Colonic mucosa (tissue), 4 donors: ENCODE data around the gene KRT71. TPM values are rescaled to one million over a fixed set of nuclear protein-coding genes. Genes with fewer than 3 reads are reported as not detected.

ENCODE experiments used
- DNase-seq: peaks from one replicate; pipeline ENCODE4 v3.0.0-alpha.2; 2020
- H3K27ac ChIP-seq: fragments of 200-600 bp; one replicate; pipeline ENCODE4 v1.8.0; 2021
- H3K27me3 ChIP-seq: fragments of 200-600 bp; one replicate; pipeline ENCODE4 v1.8.0; 2021
- H3K36me3 ChIP-seq: fragments of 200-600 bp; one replicate; pipeline ENCODE4 v1.8.0; 2021
- H3K4me1 ChIP-seq: fragments of 200-600 bp; one replicate; pipeline ENCODE4 v1.8.0; 2021; ENCODE audit warnings: mild to moderate bottlenecking
- H3K4me3 ChIP-seq: fragments of 200-600 bp; one replicate; pipeline ENCODE4 v1.8.0; 2021
- H3K9ac ChIP-seq, 2 donors: one replicate each; pipeline ENCODE4 v1.7.0; 2013; ENCODE audit warnings: control low read depth in 2 of 2, low read depth in 2 of 2, low read length in 2 of 2
- H3K9me3 ChIP-seq: fragments of 200-600 bp; one replicate; pipeline ENCODE4 v1.8.0; 2021
- intact Hi-C: fragments of 100-400 bp; cut with DNase I; formaldehyde crosslinking; loops from one replicate; pipeline ENCODE4 v1.14.1; 2022
- total RNA-seq, 2 donors: library from RNA; stranded (reverse); fragmentation: NEBNext Ultra II Directional in 1 of 2; extraction: Animal tissue kit (Norgen Biotek cat#: 25700) in 1 of 2; gene quantifications; one replicate each; pipeline ENCODE4 v1.2.1, GENCODE V29; 2021
- TF ChIP-seq, protein P1 (sequence below): fragments of 200-600 bp; IDR thresholded peaks from one replicate; pipeline ENCODE4 v1.8.0; 2022; ENCODE audit warnings: antibody characterized with exemption, mild to moderate bottlenecking
- donor health status: healthy.
- donor health status: DM: no; HTN: no; CAD: no.
- donor health status: DM: no; HTN: no; CAD: no.

KRT71 gene
- total RNA-seq, 2 donors from 2014 or later, result not detected

DNA sequence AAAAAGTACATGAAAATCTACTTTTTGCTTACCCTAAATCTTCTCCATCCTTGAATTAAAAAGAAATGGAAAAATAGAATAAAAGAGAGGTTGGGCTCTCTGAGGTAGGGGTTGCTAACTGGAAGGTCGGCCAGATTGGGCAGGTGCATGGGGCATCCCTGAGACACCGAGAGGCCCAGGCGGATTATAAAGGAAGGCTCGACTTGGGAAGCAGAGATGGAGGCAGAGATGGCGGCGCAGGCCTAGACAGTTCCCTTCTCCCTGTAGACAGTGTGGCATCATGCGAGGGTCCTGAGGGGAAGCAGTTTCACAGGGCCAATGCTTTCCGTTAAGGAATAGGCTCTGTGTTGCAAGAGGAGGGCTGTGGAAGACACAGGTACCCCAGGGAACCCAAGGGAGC is 24.4 kb upstream of the KRT71 start:
- Histone ChIP-seq H3K4me1 (no peaks in the 10 kb centered on the region), H3K36me3 (no peaks in the 10 kb centered on the region), H3K9ac (no peak overlapping the region), H3K4me3 (no peak overlapping the region), H3K27me3 (no peaks in the 10 kb centered on the region), H3K9me3 (no peaks in the 10 kb centered on the region), H3K27ac (no peak overlapping the region)
- TF ChIP-seq, protein P1, sequence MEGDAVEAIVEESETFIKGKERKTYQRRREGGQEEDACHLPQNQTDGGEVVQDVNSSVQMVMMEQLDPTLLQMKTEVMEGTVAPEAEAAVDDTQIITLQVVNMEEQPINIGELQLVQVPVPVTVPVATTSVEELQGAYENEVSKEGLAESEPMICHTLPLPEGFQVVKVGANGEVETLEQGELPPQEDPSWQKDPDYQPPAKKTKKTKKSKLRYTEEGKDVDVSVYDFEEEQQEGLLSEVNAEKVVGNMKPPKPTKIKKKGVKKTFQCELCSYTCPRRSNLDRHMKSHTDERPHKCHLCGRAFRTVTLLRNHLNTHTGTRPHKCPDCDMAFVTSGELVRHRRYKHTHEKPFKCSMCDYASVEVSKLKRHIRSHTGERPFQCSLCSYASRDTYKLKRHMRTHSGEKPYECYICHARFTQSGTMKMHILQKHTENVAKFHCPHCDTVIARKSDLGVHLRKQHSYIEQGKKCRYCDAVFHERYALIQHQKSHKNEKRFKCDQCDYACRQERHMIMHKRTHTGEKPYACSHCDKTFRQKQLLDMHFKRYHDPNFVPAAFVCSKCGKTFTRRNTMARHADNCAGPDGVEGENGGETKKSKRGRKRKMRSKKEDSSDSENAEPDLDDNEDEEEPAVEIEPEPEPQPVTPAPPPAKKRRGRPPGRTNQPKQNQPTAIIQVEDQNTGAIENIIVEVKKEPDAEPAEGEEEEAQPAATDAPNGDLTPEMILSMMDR, result no peak
- intact Hi-C loops, result no loop called here
- no peak for DNase-seq

DNA sequence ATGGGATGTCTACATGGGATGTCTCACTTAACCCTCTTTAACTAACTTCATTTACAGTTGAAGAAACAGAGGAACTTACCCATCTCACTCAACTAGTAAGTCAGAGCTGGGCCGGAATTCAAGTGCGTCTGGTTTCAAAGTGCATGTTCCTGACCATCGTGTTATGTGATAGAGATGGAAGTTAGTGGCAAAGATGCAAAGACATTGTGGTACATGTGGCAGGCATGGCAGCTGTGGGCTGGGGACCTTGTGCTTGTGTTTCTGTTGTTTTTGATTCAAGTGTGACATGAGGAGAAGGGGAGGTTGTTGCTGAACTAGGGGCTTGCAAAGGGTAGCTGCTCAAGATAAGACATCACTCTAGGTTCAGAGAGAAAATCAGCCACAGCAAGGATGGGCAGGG is 23.0 kb upstream of the KRT71 start:
- Histone ChIP-seq H3K36me3 (no peaks in the 10 kb centered on the region), H3K4me3 (no peak overlapping the region), H3K27me3 (no peaks in the 10 kb centered on the region), H3K9ac (no peak overlapping the region), H3K4me1 (no peaks in the 10 kb centered on the region), H3K9me3 (no peaks in the 10 kb centered on the region), H3K27ac (no peak overlapping the region)
- intact Hi-C loops, result no loop called here
- DNase-seq, result no peak
- TF ChIP-seq, protein P1, result no peak

DNA sequence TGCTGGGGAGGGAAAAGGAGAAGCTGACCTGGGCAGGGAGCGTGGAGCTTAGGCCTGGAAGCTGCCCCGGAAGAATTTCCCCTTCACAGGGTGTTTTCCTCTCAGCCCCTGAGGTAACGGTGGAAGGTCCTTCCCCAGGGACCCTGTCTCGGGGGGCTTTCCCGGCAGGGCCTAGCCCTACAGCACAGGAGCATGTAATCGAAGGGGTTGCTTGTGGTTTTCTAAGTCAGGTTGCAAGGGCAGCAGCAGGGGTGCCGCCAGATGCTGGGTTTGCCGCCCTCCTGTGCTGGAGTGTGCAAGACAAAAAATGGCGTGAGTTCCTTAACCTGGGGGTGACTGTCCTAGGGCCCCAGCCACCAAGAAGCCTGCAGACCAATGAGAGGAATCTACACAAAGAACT is 22.3 kb upstream of the KRT71 start:
- no peak overlapping the region for H3K4me3 ChIP-seq
- no peaks in the 10 kb centered on the region for H3K9me3 ChIP-seq
- TF ChIP-seq, protein P1, result no peak
- H3K4me1 ChIP-seq, result no peaks in the 10 kb centered on the region
- no peak overlapping the region for H3K27ac ChIP-seq
- no peak overlapping the region for H3K9ac ChIP-seq
- H3K36me3 ChIP-seq, result no peaks in the 10 kb centered on the region
- intact Hi-C loops, result no loop called here
- no peak for DNase-seq
- H3K27me3 ChIP-seq, result no peaks in the 10 kb centered on the region

DNA sequence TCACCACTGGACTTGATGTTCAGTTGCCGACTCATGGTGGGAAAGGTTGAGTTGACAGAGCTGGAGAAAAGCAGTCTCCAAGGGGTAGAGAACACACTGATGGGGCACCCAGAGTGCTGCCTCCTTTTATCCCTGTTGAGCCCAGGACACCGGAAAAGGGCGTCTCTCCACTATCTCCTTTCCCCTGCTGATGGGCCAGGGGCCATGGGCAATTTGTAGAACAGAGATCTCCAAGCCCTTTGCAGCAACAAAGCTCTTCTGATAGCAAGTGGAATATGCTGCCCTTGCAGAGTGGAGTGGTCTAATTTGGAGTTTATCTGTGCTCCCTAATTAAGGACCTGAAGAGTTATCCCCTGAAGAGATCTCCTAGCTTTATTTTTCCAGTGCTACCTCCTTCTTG is 20.8 kb upstream of the KRT71 start, which contains the start of gene KRT74:
TSS of gene KRT74 (minus strand) at position 101 of the 400 bp plus-strand sequence. CDS start at position 35, 66 bp downstream.
- Histone ChIP-seq H3K27ac (no peak within 1 kb of the TSS), H3K9ac (no peak within 1 kb of the TSS), H3K36me3 (no peaks in the 10 kb centered on the region), H3K27me3 (no peaks in the 10 kb centered on the region), H3K4me1 (no peaks in the 10 kb centered on the region), H3K4me3 (no peak within 1 kb of the TSS), H3K9me3 (no peaks in the 10 kb centered on the region)
- TF ChIP-seq, protein P1, result no peak
- intact Hi-C loops, result no loop called here
- DNase-seq, result no peak

DNA sequence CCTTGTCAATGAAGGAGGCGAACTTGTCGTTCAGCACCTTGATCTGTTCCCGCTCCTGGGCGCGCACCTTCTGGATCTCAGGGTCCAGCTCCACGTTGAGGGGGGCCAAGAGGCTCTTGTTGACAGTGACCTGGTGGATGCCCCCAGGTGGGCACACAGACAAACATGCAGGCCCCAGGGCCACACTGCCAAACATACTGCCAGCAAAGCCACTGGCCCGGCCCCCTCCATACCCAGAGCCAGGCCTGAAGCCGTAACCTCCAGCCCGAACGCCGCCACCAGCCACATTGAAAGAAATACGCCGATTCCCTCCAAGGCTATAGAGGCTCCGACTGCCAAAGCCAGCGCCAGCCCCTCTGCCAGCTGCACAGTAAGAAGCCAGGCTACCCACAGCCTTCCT is 20.4 kb upstream of the KRT71 start:
- intact Hi-C loops, result no loop called here
- Histone ChIP-seq H3K27me3 (no peaks in the 10 kb centered on the region), H3K36me3 (no peaks in the 10 kb centered on the region), H3K27ac (no peak overlapping the region), H3K4me3 (no peak overlapping the region), H3K9ac (no peak overlapping the region), H3K4me1 (no peaks in the 10 kb centered on the region), H3K9me3 (no peaks in the 10 kb centered on the region)
- DNase-seq, result no peak
- TF ChIP-seq, protein P1, result no peak

DNA sequence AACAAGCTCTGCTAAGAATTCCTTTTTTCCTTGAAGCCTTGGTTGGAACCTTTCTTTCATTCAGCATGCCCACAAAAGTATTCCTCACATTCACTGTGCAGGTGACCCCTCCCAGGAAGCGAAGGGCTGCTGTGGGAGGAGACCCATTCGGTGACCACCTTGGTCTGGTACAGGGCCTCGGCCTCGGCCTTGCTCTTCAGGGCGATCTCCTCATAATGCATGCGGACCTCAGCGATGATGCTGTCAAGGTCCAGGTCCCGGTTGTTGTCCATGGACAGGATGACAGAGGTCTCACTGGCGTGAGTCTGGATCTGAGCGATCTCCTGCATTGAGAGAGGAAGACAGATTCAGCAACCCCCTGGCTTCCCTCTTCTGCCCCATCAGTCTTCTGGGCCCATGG is 17.6 kb upstream of the KRT71 start:
- TF ChIP-seq, protein P1, result no peak
- Histone ChIP-seq H3K4me1 (no peaks in the 10 kb centered on the region), H3K4me3 (no peak overlapping the region), H3K27ac (no peak overlapping the region), H3K36me3 (no peaks in the 10 kb centered on the region), H3K9me3 (no peaks in the 10 kb centered on the region), H3K9ac (no peak overlapping the region), H3K27me3 (no peaks in the 10 kb centered on the region)
- intact Hi-C loops, result no loop called here
- DNase-seq, result no peak
